Measurements from ENCODE around the gene AKR7A3. TPM values are rescaled to one million over a fixed set of nuclear protein-coding genes. Genes with fewer than 3 reads are reported as not detected.
A peak's percentile ranks its signal among the peaks of the same experiment; 100 is the strongest.

Gene AKR7A3
- total RNA-seq, 1 donor from 2014 or later, result 0.20 TPM

- H3K27me3 ChIP-seq (ENCODE audit: insufficient read depth, low read length), result no peaks in the 10 kb centered on the region
- H3K4me1 ChIP-seq (ENCODE audit: insufficient read depth, low read length), result peaks cover 24% of the 10 kb centered on the region
- H3K4me1 Mint-ChIP-seq (ENCODE audit: low read depth, unreplicated experiment), result peaks cover 19% of the 10 kb centered on the region
- no peak for FAIRE-seq
- peaks cover 66% of the 10 kb centered on the region for H3K79me2 ChIP-seq (ENCODE audit: insufficient read depth, low read length)
- TF ChIP-seq EZH2 (IDR thresholded peaks at IDR 0.05; ENCODE audit: insufficient read depth, low read length) (no peak), CTCF (IDR thresholded peaks at IDR 0.05; ENCODE audit: insufficient read depth, low read depth, low read length) (no peak)
- no peak overlapping the region for H3K27ac Mint-ChIP-seq (ENCODE audit: unreplicated experiment)
- H3K9me3 Mint-ChIP-seq (ENCODE audit: unreplicated experiment), result no peaks in the 10 kb centered on the region
- H3K4me3 Mint-ChIP-seq (ENCODE audit: unreplicated experiment), result no peak overlapping the region
- DNase-seq (ENCODE audit: low read depth), result no peak
- no peak overlapping the region for H3K27ac ChIP-seq (ENCODE audit: low read depth, low read length)
- peaks cover 14% of the 10 kb centered on the region for H3K36me3 ChIP-seq (ENCODE audit: insufficient read depth, low read length)
- H3K9ac ChIP-seq (ENCODE audit: low read length), result peak overlapping the region; percentile 10
- H3K36me3 Mint-ChIP-seq (ENCODE audit: low read depth, unreplicated experiment), result peaks cover 21% of the 10 kb centered on the region
- H3K4me2 ChIP-seq (ENCODE audit: low read length), result no peak overlapping the region
- H3K27me3 Mint-ChIP-seq (ENCODE audit: low read depth, unreplicated experiment), result no peaks in the 10 kb centered on the region
- no peak overlapping the region for H2AFZ ChIP-seq (ENCODE audit: low read depth, low read length)
- H3K4me3 ChIP-seq (ENCODE audit: insufficient read depth, low read depth, low read length), result no peak overlapping the region
- H3K9me3 ChIP-seq (ENCODE audit: insufficient read depth, low read depth, low read length), result no peaks in the 10 kb centered on the region
- H4K20me1 ChIP-seq (ENCODE audit: insufficient read depth, low read length), result peaks cover 34% of the 10 kb centered on the region
Measured at GRCh38 chr1:19254416-19254815, 34.2 kb downstream of the AKR7A3 start.

GRCh38 chr1:19251305-19252196 is 37.0 kb downstream of the AKR7A3 start, which contains the start of the genes EMC1 and MRTO4:
EMC1 (minus strand) TSS chr1:19251524; CDS start chr1:19251509, 15 bp downstream.
MRTO4 (plus strand) TSS chr1:19251805; CDS start chr1:19251836, 31 bp downstream.
- H3K79me2 ChIP-seq (ENCODE audit: insufficient read depth, low read length), result peaks cover 94% of the 10 kb centered on the region
- peaks cover 19% of the 10 kb centered on the region for H3K4me1 Mint-ChIP-seq (ENCODE audit: low read depth, unreplicated experiment)
- H3K9ac ChIP-seq (ENCODE audit: low read length), result peak within 1 kb of the TSS; percentile 96
- H3K9me3 Mint-ChIP-seq (ENCODE audit: unreplicated experiment), result no peaks in the 10 kb centered on the region
- DNase-seq (ENCODE audit: low read depth) (peak; percentile 56), FAIRE-seq (no peak)
- H3K27me3 ChIP-seq (ENCODE audit: insufficient read depth, low read length), result no peaks in the 10 kb centered on the region
- H3K4me2 ChIP-seq (ENCODE audit: low read length), result peak within 1 kb of the TSS; percentile 90
- peak within 1 kb of the TSS; percentile 97 for H3K27ac ChIP-seq (ENCODE audit: low read depth, low read length)
- no peak for TF ChIP-seq CTCF (IDR thresholded peaks at IDR 0.05; ENCODE audit: insufficient read depth, low read depth, low read length)
- no peak for TF ChIP-seq EZH2 (IDR thresholded peaks at IDR 0.05; ENCODE audit: insufficient read depth, low read length)
- peak within 1 kb of the TSS; percentile 93 for H2AFZ ChIP-seq (ENCODE audit: low read depth, low read length)
- peak within 1 kb of the TSS; percentile 99 for H3K4me3 ChIP-seq (ENCODE audit: insufficient read depth, low read depth, low read length)
- peaks cover 10% of the 10 kb centered on the region for H3K36me3 ChIP-seq (ENCODE audit: insufficient read depth, low read length)
- peak within 1 kb of the TSS; percentile 97 for H3K4me3 Mint-ChIP-seq (ENCODE audit: unreplicated experiment)
- peaks cover 7% of the 10 kb centered on the region for H3K36me3 Mint-ChIP-seq (ENCODE audit: low read depth, unreplicated experiment)
- H3K9me3 ChIP-seq (ENCODE audit: insufficient read depth, low read depth, low read length), result no peaks in the 10 kb centered on the region
- H3K27me3 Mint-ChIP-seq (ENCODE audit: low read depth, unreplicated experiment), result no peaks in the 10 kb centered on the region
- H3K4me1 ChIP-seq (ENCODE audit: insufficient read depth, low read length), result peaks cover 24% of the 10 kb centered on the region
- H4K20me1 ChIP-seq (ENCODE audit: insufficient read depth, low read length), result peaks cover 45% of the 10 kb centered on the region
- H3K27ac Mint-ChIP-seq (ENCODE audit: unreplicated experiment), result peak within 1 kb of the TSS; percentile 97

Measured in astrocyte (in vitro differentiated cells and primary cell).